Transverse colon (tissue), 4 donors: Measurements from ENCODE around the gene MTSS2. TPM values are rescaled to one million over a fixed set of nuclear protein-coding genes. Genes with fewer than 3 reads are reported as not detected.

Source experiments
- DNase-seq: peaks from one replicate; pipeline ENCODE4 v3.0.0-alpha.2; 2019
- H3K27ac ChIP-seq, 4 donors: fragments of 200-600 bp; sonication (generic); 2 replicates each; pipeline ENCODE4 v1.5.1; 2016 to 2018; ENCODE audit warnings: inconsistent platforms in 4 of 4
- H3K27me3 ChIP-seq: fragments of 200-600 bp; sonication (generic); 2 replicates; pipeline ENCODE4 v1.5.1; 2017; ENCODE audit warnings: inconsistent platforms
- H3K36me3 ChIP-seq, 4 donors: fragments of 200-600 bp; sonication (generic); 2 replicates each; pipeline ENCODE4 v1.5.1; 2017 to 2019; ENCODE audit warnings: inconsistent platforms in 4 of 4
- H3K4me1 ChIP-seq, 4 donors: fragments of 200-600 bp; sonication (generic); 2 replicates each; pipeline ENCODE4 v1.5.1; 2017 to 2020; ENCODE audit warnings: inconsistent platforms in 4 of 4
- H3K4me3 ChIP-seq, 4 donors: fragments of 200-600 bp; sonication (generic); 1 replicate in 1 of 4; 2 replicates in 3 of 4; pipeline versions ENCODE4 v1.5.1 to v1.6.1; 2017 to 2019; ENCODE audit warnings: inconsistent platforms in 4 of 4
- H3K9me3 ChIP-seq, 2 donors: fragments of 200-600 bp; sonication (generic); 2 replicates each; pipeline ENCODE4 v1.5.1; 2017 to 2019; ENCODE audit warnings: inconsistent platforms in 2 of 2
- CTCF ChIP-seq, 5 experiments: fragments of 200-600 bp in 3 of 5; fragments of 450-650 bp in 2 of 5; sonication (generic) in 3 of 5; IDR thresholded peaks; 1 replicate in 2 of 5; 2 replicates in 3 of 5; pipeline ENCODE4 v1.5.1; 2016 to 2017; ENCODE audit warnings: antibody characterized with exemption in 5 of 5, inconsistent platforms in 3 of 5, mild to moderate bottlenecking in 2 of 5, moderate library complexity in 1 of 5
- EP300 ChIP-seq: sonication (generic); formaldehyde crosslinking; IDR thresholded peaks from one replicate; pipeline ENCODE4 v1.6.1; 2017; ENCODE audit warnings: antibody characterized with exemption, low read depth
- POLR2A ChIP-seq: fragments of 450-650 bp; IDR thresholded peaks from one replicate; pipeline ENCODE4 v1.6.1; 2016; ENCODE audit warnings: antibody characterized with exemption, mild to moderate bottlenecking, moderate library complexity
- POLR2AphosphoS5 ChIP-seq, 3 donors: sonication (generic); formaldehyde crosslinking; IDR thresholded peaks; one replicate each; pipeline ENCODE4 v1.6.1; 2016; ENCODE audit warnings: antibody characterized with exemption in 3 of 3
- WGBS, 2 donors: methylation state at CpG; one replicate each; pipeline ENCODE4 v1.1.5; 2018; ENCODE audit warnings: low coverage in 1 of 2; 5-methylcytosine and 5-hydroxymethylcytosine counted together
- in situ Hi-C, 4 donors: fragments of 200-750 bp; cut with MboI; loops; one replicate each; pipeline versions ENCODE4 v1.15.0 to v1.15.1; 2017; ENCODE audit warnings: low sequenced_read_pairs in 3 of 4, low pct_ligation_motif_present in 1 of 4, low pct_unique_long_range_greater_than_20kb in 1 of 4
- intact Hi-C: fragments of 100-400 bp; cut with DNase I; formaldehyde crosslinking; loops from one replicate; pipeline ENCODE4 v1.15.1; 2023; ENCODE audit warnings: low total_unique reads
- total RNA-seq, 4 donors: library from RNA; depleted of rRNA; stranded (reverse); fragments of >200 nt; gene quantifications; one replicate each; pipeline ENCODE4 v1.1.0, GENCODE V29; 2016

MTSS2 gene
- total RNA-seq, 4 donors from 2014 or later: 13.9 to 149 (median 33.8) TPM

- Histone ChIP-seq H3K27ac (peak overlapping the region; percentile 72 to 90 (median 84)), H3K9me3 (no peaks in the 10 kb centered on the region), H3K27me3 (no peaks in the 10 kb centered on the region), H3K4me1 (peaks cover 18 to 30% (median 22%) of the 10 kb centered on the region in 4 donors), H3K4me3 (no peak overlapping the region), H3K36me3 (peaks cover 0 to 8% (median 1%) of the 10 kb centered on the region in 4 donors)
- intact Hi-C loops (no loop called here), in situ Hi-C loops (no loop called here)
- DNase-seq: no peak
- no peak for TF ChIP-seq CTCF (IDR thresholded peaks at IDR 0.05)
- peak in 1 of 3 donors; percentile 3 for TF ChIP-seq POLR2AphosphoS5 (IDR thresholded peaks at IDR 0.05)
- WGBS, 2 donors: 59 to 73% methylated on average over 4 to 9 of the region's 9 CpGs
These were observed 41.1 kb upstream of the MTSS2 start for GRCh38 chr16:70726892-70727361.

GRCh38 chr16:70725912-70726828, 40.3 kb upstream of the MTSS2 start:
- Histone ChIP-seq H3K4me3 (no peak overlapping the region), H3K4me1 (peaks cover 18 to 30% (median 22%) of the 10 kb centered on the region in 4 donors), H3K9me3 (no peaks in the 10 kb centered on the region), H3K36me3 (peaks cover 0 to 5% (median 1%) of the 10 kb centered on the region in 4 donors), H3K27me3 (no peaks in the 10 kb centered on the region), H3K27ac (peak overlapping the region; percentile 72 to 90 (median 84))
- TF ChIP-seq POLR2AphosphoS5 (IDR thresholded peaks at IDR 0.05) (peak in 1 of 3 donors; percentile 38), POLR2A (no peak)
- in situ Hi-C loops (no loop called here), intact Hi-C loops (no loop called here)
- 83% methylated on average over 31 of the region's 31 CpGs; no CpG with 5 or more reads in 1 of the 2 donors for WGBS, 2 donors
- DNase-seq: peak; percentile 31

- no peak for TF ChIP-seq POLR2A
- TF ChIP-seq CTCF (IDR thresholded peaks at IDR 0.05): no peak
- TF ChIP-seq POLR2AphosphoS5 (IDR thresholded peaks at IDR 0.05): no peak
- TF ChIP-seq EP300: no peak
- intact Hi-C loops: no loop called here
- H3K27ac ChIP-seq: peak overlapping the region; percentile 72 to 90 (median 84)
- no peaks in the 10 kb centered on the region for H3K9me3 ChIP-seq
- WGBS, 2 donors: 79 to 100% methylated on average over 1 to 21 of the region's 22 CpGs
- peaks cover 18 to 30% (median 22%) of the 10 kb centered on the region in 4 donors for H3K4me1 ChIP-seq
- no peak overlapping the region for H3K4me3 ChIP-seq
- no peaks in the 10 kb centered on the region for H3K27me3 ChIP-seq
- H3K36me3 ChIP-seq: peaks cover 0 to 3% (median 0%) of the 10 kb centered on the region in 4 donors
- no peak for DNase-seq
- in situ Hi-C loops: no loop called here
These were observed 39.4 kb upstream of the MTSS2 start for GRCh38 chr16:70725024-70725911.

- WGBS, 2 donors: 95 to 100% methylated on average over 1 to 15 of the region's 15 CpGs
- Histone ChIP-seq H3K27ac (peak overlapping the region; percentile 72 to 90 (median 84)), H3K9me3 (no peaks in the 10 kb centered on the region), H3K4me3 (no peak overlapping the region), H3K4me1 (peaks cover 18 to 30% (median 22%) of the 10 kb centered on the region in 4 donors), H3K27me3 (no peaks in the 10 kb centered on the region), H3K36me3 (peaks cover 0 to 3% (median 0%) of the 10 kb centered on the region in 4 donors)
- TF ChIP-seq EP300 (no peak), POLR2AphosphoS5 (IDR thresholded peaks at IDR 0.05) (no peak), POLR2A (no peak), CTCF (IDR thresholded peaks at IDR 0.05) (no peak)
- DNase-seq: no peak
- in situ Hi-C loops (no loop called here), intact Hi-C loops (no loop called here)
These were observed 38.5 kb upstream of the MTSS2 start for GRCh38 chr16:70724146-70725023.
